Measurements from ENCODE around the gene HSD17B1. TPM values are rescaled to one million over a fixed set of nuclear protein-coding genes. Genes with fewer than 3 reads are reported as not detected.

The HSD17B1 gene
- total and polyA plus RNA-seq, 2 of the 13 experiments (the other 11 are each of a cell fraction or from before 2014, with no cell fraction given), result 0.54 to 0.93 TPM

DNA sequence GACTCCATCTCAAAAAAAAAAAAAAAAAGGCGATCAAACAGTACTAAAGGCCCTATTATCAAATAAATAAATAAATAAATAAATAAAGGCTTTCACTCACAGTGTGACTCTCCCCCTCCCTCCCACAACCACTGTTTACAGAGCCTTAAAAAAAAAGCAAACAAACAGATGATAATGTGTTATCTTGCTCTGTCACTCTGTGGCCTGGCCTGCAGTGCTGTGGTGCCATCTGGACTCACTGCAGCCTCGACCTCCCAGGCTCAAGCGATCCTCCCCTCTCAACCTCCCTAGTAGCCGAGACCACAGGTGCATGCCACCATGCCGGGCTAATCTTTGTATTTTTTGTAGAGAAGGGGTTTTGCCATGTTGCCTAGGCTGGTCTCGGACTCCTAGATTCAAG, 24.8 kb upstream of the HSD17B1 start (continued):
- TF ChIP-seq STAT6 (CRISPR knock-in tag; IDR thresholded peaks at IDR 0.05; ENCODE audit: borderline replicate concordance), result no peak
- TF ChIP-seq SOX5 (CRISPR knock-in tag; IDR thresholded peaks at IDR 0.05; ENCODE audit: borderline replicate concordance), result peak; percentile 38; the same call in 1 of the 2 replicates
- TF ChIP-seq ZNF639 (CRISPR knock-in tag; conservative IDR thresholded peaks at IDR 0.05), result no peak
- TF ChIP-seq ZNF362 (CRISPR knock-in tag; IDR thresholded peaks at IDR 0.05; ENCODE audit: borderline replicate concordance), result peak; percentile 92
- no peak for TF ChIP-seq E2F2 (CRISPR knock-in tag; IDR thresholded peaks at IDR 0.05; ENCODE audit: borderline replicate concordance)
- TF ChIP-seq MED13 (CRISPR knock-in tag; IDR thresholded peaks at IDR 0.05), result no peak
- no peak for TF ChIP-seq KMT2A (CRISPR knock-in tag; IDR thresholded peaks at IDR 0.05)
- TF ChIP-seq ZNF282 (IDR thresholded peaks at IDR 0.05; ENCODE audit: partially characterized antibody), result no peak
- TF ChIP-seq TRIM24 (CRISPR knock-in tag; IDR thresholded peaks at IDR 0.05), result no peak
- TF ChIP-seq NCOR1 (IDR thresholded peaks at IDR 0.05; ENCODE audit: borderline replicate concordance, low read length), result peak; percentile 17; the same call in 1 of the 2 replicates
- TF ChIP-seq ZNF878 (CRISPR knock-in tag; IDR thresholded peaks at IDR 0.05), result 0 out of 2 replicates have a peak, but pooled peaks have one; percentile 1
- TF ChIP-seq ATF1 (CRISPR knock-in tag; IDR thresholded peaks at IDR 0.05), result no peak
- no peak for TF ChIP-seq ARNT2 (CRISPR knock-in tag; IDR thresholded peaks at IDR 0.05; ENCODE audit: low read depth)
- no peak for TF ChIP-seq MTA1 (CRISPR knock-in tag; IDR thresholded peaks at IDR 0.05; ENCODE audit: borderline replicate concordance)
- TF ChIP-seq ZNF256 (CRISPR knock-in tag; conservative IDR thresholded peaks at IDR 0.05), result no peak
- TF ChIP-seq, protein P1, sequence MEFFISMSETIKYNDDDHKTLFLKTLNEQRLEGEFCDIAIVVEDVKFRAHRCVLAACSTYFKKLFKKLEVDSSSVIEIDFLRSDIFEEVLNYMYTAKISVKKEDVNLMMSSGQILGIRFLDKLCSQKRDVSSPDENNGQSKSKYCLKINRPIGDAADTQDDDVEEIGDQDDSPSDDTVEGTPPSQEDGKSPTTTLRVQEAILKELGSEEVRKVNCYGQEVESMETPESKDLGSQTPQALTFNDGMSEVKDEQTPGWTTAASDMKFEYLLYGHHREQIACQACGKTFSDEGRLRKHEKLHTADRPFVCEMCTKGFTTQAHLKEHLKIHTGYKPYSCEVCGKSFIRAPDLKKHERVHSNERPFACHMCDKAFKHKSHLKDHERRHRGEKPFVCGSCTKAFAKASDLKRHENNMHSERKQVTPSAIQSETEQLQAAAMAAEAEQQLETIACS (CRISPR knock-in tag; IDR thresholded peaks at IDR 0.05), result no peak
- TF ChIP-seq ZNF121 (CRISPR knock-in tag; IDR thresholded peaks at IDR 0.05), result peak; percentile 37; the same call in 1 of the 2 replicates
- no peak for TF ChIP-seq ZNF274 (CRISPR knock-in tag; IDR thresholded peaks at IDR 0.05)
- TF ChIP-seq, protein P2, sequence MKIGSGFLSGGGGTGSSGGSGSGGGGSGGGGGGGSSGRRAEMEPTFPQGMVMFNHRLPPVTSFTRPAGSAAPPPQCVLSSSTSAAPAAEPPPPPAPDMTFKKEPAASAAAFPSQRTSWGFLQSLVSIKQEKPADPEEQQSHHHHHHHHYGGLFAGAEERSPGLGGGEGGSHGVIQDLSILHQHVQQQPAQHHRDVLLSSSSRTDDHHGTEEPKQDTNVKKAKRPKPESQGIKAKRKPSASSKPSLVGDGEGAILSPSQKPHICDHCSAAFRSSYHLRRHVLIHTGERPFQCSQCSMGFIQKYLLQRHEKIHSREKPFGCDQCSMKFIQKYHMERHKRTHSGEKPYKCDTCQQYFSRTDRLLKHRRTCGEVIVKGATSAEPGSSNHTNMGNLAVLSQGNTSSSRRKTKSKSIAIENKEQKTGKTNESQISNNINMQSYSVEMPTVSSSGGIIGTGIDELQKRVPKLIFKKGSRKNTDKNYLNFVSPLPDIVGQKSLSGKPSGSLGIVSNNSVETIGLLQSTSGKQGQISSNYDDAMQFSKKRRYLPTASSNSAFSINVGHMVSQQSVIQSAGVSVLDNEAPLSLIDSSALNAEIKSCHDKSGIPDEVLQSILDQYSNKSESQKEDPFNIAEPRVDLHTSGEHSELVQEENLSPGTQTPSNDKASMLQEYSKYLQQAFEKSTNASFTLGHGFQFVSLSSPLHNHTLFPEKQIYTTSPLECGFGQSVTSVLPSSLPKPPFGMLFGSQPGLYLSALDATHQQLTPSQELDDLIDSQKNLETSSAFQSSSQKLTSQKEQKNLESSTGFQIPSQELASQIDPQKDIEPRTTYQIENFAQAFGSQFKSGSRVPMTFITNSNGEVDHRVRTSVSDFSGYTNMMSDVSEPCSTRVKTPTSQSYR (CRISPR knock-in tag; IDR thresholded peaks at IDR 0.05; ENCODE audit: borderline replicate concordance), result 0 out of 2 replicates have a peak, but pooled peaks have one; percentile 2
